ENCODE measurements around the gene TAOK1.
"Not testable (repeated sequence)": the region's sequence is repeated elsewhere in the genome, so short reads cannot be mapped to it uniquely, and the experiment has no call there.

Gene TAOK1

GRCh38 chr17:29389982-29390850 is at the start of gene TAOK1:
Gene TAOK1, plus strand, starts transcription at chr17:29390363. Its CDS starts 61,186 bp downstream, at chr17:29451549.
- DNase-seq, result peak; percentile 99
- in situ Hi-C loops (cut with HindIII; ENCODE audit: low pct_ligation_motif_present, low pct_unique_long_range_greater_than_20kb, low sequenced_read_pairs), result no loop called here

- in situ Hi-C loops (cut with HindIII; ENCODE audit: low pct_ligation_motif_present, low pct_unique_long_range_greater_than_20kb, low sequenced_read_pairs), result no loop called here
- no peak for DNase-seq
Measured at GRCh38 chr17:29341726-29342125, 48.4 kb upstream of the TAOK1 start.

GRCh38 chr17:29342158-29342765 is 47.9 kb upstream of the TAOK1 start:
- no peak for DNase-seq
- in situ Hi-C loops (cut with HindIII; ENCODE audit: low pct_ligation_motif_present, low pct_unique_long_range_greater_than_20kb, low sequenced_read_pairs), result no loop called here

GRCh38 chr17:29344201-29344856 is 45.8 kb upstream of the TAOK1 start:
- in situ Hi-C loops (cut with HindIII; ENCODE audit: low pct_ligation_motif_present, low pct_unique_long_range_greater_than_20kb, low sequenced_read_pairs), result no loop called here
- DNase-seq, result no peak

- in situ Hi-C loops (cut with HindIII; ENCODE audit: low pct_ligation_motif_present, low pct_unique_long_range_greater_than_20kb, low sequenced_read_pairs), result no loop called here
- no peak for DNase-seq
Measured at GRCh38 chr17:29345066-29345465, 45.1 kb upstream of the TAOK1 start.

- DNase-seq; in situ Hi-C loops (cut with HindIII; ENCODE audit: low pct_ligation_motif_present, low pct_unique_long_range_greater_than_20kb, low sequenced_read_pairs): not testable (repeated sequence)
Measured at GRCh38 chr17:29345470-29345869, 44.7 kb upstream of the TAOK1 start.

- DNase-seq, result no peak
- in situ Hi-C loops (cut with HindIII; ENCODE audit: low pct_ligation_motif_present, low pct_unique_long_range_greater_than_20kb, low sequenced_read_pairs), result no loop called here
Measured at GRCh38 chr17:29346462-29346861, 43.7 kb upstream of the TAOK1 start.

- DNase-seq, result peak; percentile 14
- in situ Hi-C loops (cut with HindIII; ENCODE audit: low pct_ligation_motif_present, low pct_unique_long_range_greater_than_20kb, low sequenced_read_pairs), result no loop called here
Measured at GRCh38 chr17:29347831-29348629, 42.1 kb upstream of the TAOK1 start.

GRCh38 chr17:29349409-29349808 is 40.8 kb upstream of the TAOK1 start:
- no peak for DNase-seq
- in situ Hi-C loops (cut with HindIII; ENCODE audit: low pct_ligation_motif_present, low pct_unique_long_range_greater_than_20kb, low sequenced_read_pairs), result no loop called here

- in situ Hi-C loops (cut with HindIII; ENCODE audit: low pct_ligation_motif_present, low pct_unique_long_range_greater_than_20kb, low sequenced_read_pairs), result no loop called here
Measured at GRCh38 chr17:29352146-29352545, 38.0 kb upstream of the TAOK1 start.

GRCh38 chr17:29357232-29357631 is 32.9 kb upstream of the TAOK1 start:
- DNase-seq, result no peak
- in situ Hi-C loops (cut with HindIII; ENCODE audit: low pct_ligation_motif_present, low pct_unique_long_range_greater_than_20kb, low sequenced_read_pairs), result no loop called here

More at GRCh38 chr17:29352146-29352545, 38.0 kb upstream of the TAOK1 start:
- no peak for DNase-seq

- in situ Hi-C loops (cut with HindIII; ENCODE audit: low pct_ligation_motif_present, low pct_unique_long_range_greater_than_20kb, low sequenced_read_pairs), result no loop called here
- no peak for DNase-seq
Measured at GRCh38 chr17:29357821-29358232, 32.3 kb upstream of the TAOK1 start.

- DNase-seq, result no peak
- in situ Hi-C loops (cut with HindIII; ENCODE audit: low pct_ligation_motif_present, low pct_unique_long_range_greater_than_20kb, low sequenced_read_pairs), result no loop called here
Measured at GRCh38 chr17:29358416-29358815, 31.7 kb upstream of the TAOK1 start.

GRCh38 chr17:29359777-29360176 is 30.4 kb upstream of the TAOK1 start:
- DNase-seq, result no peak
- in situ Hi-C loops (cut with HindIII; ENCODE audit: low pct_ligation_motif_present, low pct_unique_long_range_greater_than_20kb, low sequenced_read_pairs), result no loop called here

GRCh38 chr17:29363716-29364115 is 26.4 kb upstream of the TAOK1 start:
- in situ Hi-C loops (cut with HindIII; ENCODE audit: low pct_ligation_motif_present, low pct_unique_long_range_greater_than_20kb, low sequenced_read_pairs), result no loop called here
- no peak for DNase-seq

- DNase-seq, result no peak
- in situ Hi-C loops (cut with HindIII; ENCODE audit: low pct_ligation_motif_present, low pct_unique_long_range_greater_than_20kb, low sequenced_read_pairs), result no loop called here
Measured at GRCh38 chr17:29364691-29365090, 25.5 kb upstream of the TAOK1 start.

GRCh38 chr17:29368161-29368560 is 22.0 kb upstream of the TAOK1 start:
- DNase-seq, result no peak
- in situ Hi-C loops (cut with HindIII; ENCODE audit: low pct_ligation_motif_present, low pct_unique_long_range_greater_than_20kb, low sequenced_read_pairs), result no loop called here

- in situ Hi-C loops (cut with HindIII; ENCODE audit: low pct_ligation_motif_present, low pct_unique_long_range_greater_than_20kb, low sequenced_read_pairs), result no loop called here
Measured at GRCh38 chr17:29368926-29369325, 21.2 kb upstream of the TAOK1 start.

More at GRCh38 chr17:29368926-29369325, 21.2 kb upstream of the TAOK1 start:
- no peak for DNase-seq

Measured in ACHN (cell line).